SK-N-SH treated with all-trans-retinoic acid at 6 μM for 48 hours (cell line): ENCODE results near the gene MED8.
"Not testable (repeated sequence)": the region's sequence is repeated elsewhere in the genome, so short reads cannot be mapped to it uniquely, and the experiment has no call there.

ENCODE experiments used
- ATAC-seq: fragments of 200-7000 bp; cut with Tn5 transposase; 3 replicates; pipeline ENCODE4 v1.9.1; 2020; ENCODE audit warnings: mild to moderate bottlenecking, moderate library complexity
- BACH2 ChIP-seq: fragments of 250-450 bp; sonication (Bioruptor Pico); IDR thresholded peaks from 2 replicates; pipeline ENCODE4 v1.9.0; 2021; ENCODE audit warnings: mild to moderate bottlenecking, borderline replicate concordance
- CSDC2 ChIP-seq: fragments of 250-450 bp; sonication (Bioruptor Pico); IDR thresholded peaks from 2 replicates; pipeline ENCODE4 v1.5.0; 2020; ENCODE audit warnings: mild to moderate bottlenecking, moderate library complexity
- CSRNP3 ChIP-seq: fragments of 250-450 bp; sonication (Bioruptor Pico); IDR thresholded peaks from 2 replicates; pipeline ENCODE4 v1.5.1; 2021; ENCODE audit warnings: mild to moderate bottlenecking, moderate library complexity
- ESRRG ChIP-seq: fragments of 250-450 bp; sonication (Bioruptor Pico); IDR thresholded peaks from 2 replicates; pipeline ENCODE4 v1.6.1; 2021; ENCODE audit warnings: mild to moderate bottlenecking
- GLIS3 ChIP-seq: fragments of 250-450 bp; sonication (Bioruptor Pico); IDR thresholded peaks from 2 replicates; pipeline ENCODE4 v1.5.0; 2020; ENCODE audit warnings: mild to moderate bottlenecking, moderate library complexity
- OSR1 ChIP-seq: fragments of 250-450 bp; sonication (Bioruptor Pico); IDR thresholded peaks from 2 replicates; pipeline ENCODE4 v1.8.0; 2022; ENCODE audit warnings: moderate library complexity, mild to moderate bottlenecking, inconsistent platforms
- PATZ1 ChIP-seq: fragments of 250-450 bp; sonication (Bioruptor Pico); IDR thresholded peaks from 2 replicates; pipeline ENCODE4 v1.8.0; 2020; ENCODE audit warnings: mild to moderate bottlenecking, moderate library complexity, borderline replicate concordance
- POU6F1 ChIP-seq: fragments of 250-450 bp; sonication (Bioruptor Pico); IDR thresholded peaks from 2 replicates; pipeline ENCODE4 v1.8.0; 2021; ENCODE audit warnings: low read depth, mild to moderate bottlenecking, moderate library complexity, borderline replicate concordance
- PPARA ChIP-seq: fragments of 250-450 bp; sonication (Bioruptor Pico); IDR thresholded peaks from 2 replicates; pipeline ENCODE4 v1.5.0; 2020; ENCODE audit warnings: mild to moderate bottlenecking, borderline replicate concordance
- RARB ChIP-seq: fragments of 250-450 bp; sonication (Bioruptor Pico); IDR thresholded peaks from 2 replicates; pipeline ENCODE4 v1.8.0; 2021; ENCODE audit warnings: mild to moderate bottlenecking, moderate library complexity
- SNAI2 ChIP-seq: fragments of 250-450 bp; sonication (Bioruptor Pico); IDR thresholded peaks from 2 replicates; pipeline ENCODE4 v1.5.0; 2020; ENCODE audit warnings: mild to moderate bottlenecking, moderate library complexity
- TCF4 ChIP-seq: fragments of 250-450 bp; sonication (Bioruptor Pico); IDR thresholded peaks from 2 replicates; pipeline ENCODE4 v1.8.0; 2021; ENCODE audit warnings: mild to moderate bottlenecking, moderate library complexity, borderline replicate concordance
- TOX ChIP-seq: fragments of 250-450 bp; sonication (Bioruptor Pico); IDR thresholded peaks from 2 replicates; pipeline ENCODE4 v1.8.0; 2021; ENCODE audit warnings: mild to moderate bottlenecking, moderate library complexity, borderline replicate concordance
- ZC3H10 ChIP-seq: fragments of 250-450 bp; sonication (Bioruptor Pico); IDR thresholded peaks from 2 replicates; pipeline ENCODE4 v1.5.1; 2021; ENCODE audit warnings: mild to moderate bottlenecking, moderate library complexity
- ZFP3 ChIP-seq: fragments of 250-450 bp; sonication (Bioruptor Pico); IDR thresholded peaks from 2 replicates; pipeline ENCODE4 v1.5.0; 2020; ENCODE audit warnings: mild to moderate bottlenecking, moderate library complexity
- ZFP30 ChIP-seq: fragments of 450-650 bp; formaldehyde crosslinking; IDR thresholded peaks from 2 replicates; pipeline ENCODE4 v1.5.0; 2022; ENCODE audit warnings: mild to moderate bottlenecking, moderate library complexity
- ZNF565 ChIP-seq: fragments of 450-650 bp; formaldehyde crosslinking; conservative IDR thresholded peaks from 2 replicates; pipeline ENCODE4 v1.5.0; 2020; ENCODE audit warnings: low read depth, mild to moderate bottlenecking, moderate library complexity
- ZNF70 ChIP-seq: fragments of 450-650 bp; formaldehyde crosslinking; IDR thresholded peaks from 2 replicates; pipeline ENCODE4 v1.5.0; 2020; ENCODE audit warnings: mild to moderate bottlenecking, moderate library complexity
- ZNF8 ChIP-seq: fragments of 450-650 bp; formaldehyde crosslinking; IDR thresholded peaks from 2 replicates; pipeline ENCODE4 v1.5.0; 2020; ENCODE audit warnings: mild to moderate bottlenecking, moderate library complexity
- TF ChIP-seq, protein P1 (sequence below): fragments of 250-450 bp; sonication (Bioruptor Pico); IDR thresholded peaks from 2 replicates; pipeline ENCODE4 v1.5.0; 2020; ENCODE audit warnings: mild to moderate bottlenecking, moderate library complexity
- TF ChIP-seq, protein P2 (sequence below): fragments of 250-450 bp; sonication (Bioruptor Pico); IDR thresholded peaks from 2 replicates; pipeline ENCODE4 v1.5.1; 2020; ENCODE audit warnings: low read depth, mild to moderate bottlenecking, moderate library complexity

Gene MED8

DNA sequence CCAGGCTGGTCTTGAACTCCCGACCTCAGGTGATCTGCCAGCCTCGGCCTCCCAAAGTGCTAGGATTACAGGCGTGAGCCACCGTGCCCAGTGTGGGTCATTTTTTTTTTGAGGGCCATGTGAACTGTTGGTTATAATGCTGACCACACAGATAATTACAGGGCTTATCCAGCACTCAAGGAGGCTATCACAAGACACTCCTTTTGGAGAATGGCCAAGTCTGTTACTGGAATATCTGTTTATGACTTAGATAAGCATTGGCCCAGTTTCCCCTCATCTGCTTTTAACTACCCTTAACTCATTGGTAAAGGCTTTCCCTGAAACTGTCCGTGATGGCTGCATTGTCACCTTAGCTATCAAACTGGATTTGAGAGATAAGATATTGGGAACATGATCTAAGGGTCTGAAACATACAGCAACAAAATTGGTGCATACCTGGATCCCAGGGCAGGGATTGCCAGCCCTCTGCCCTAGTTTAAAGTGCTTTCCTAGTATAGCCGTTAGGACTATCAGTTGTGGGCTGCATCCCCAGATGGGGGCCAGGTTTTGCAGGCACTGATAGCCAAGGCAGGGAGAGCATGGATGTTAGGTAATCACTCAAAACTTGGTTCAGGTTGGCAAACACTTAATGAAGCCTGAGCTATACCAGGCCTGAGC lies 15.7 kb upstream of the MED8 start:
- ATAC-seq = no peak
- TF ChIP-seq ESRRG (CRISPR knock-in tag) = no peak
- TF ChIP-seq GLIS3 (CRISPR knock-in tag) = no peak
- TF ChIP-seq RARB (CRISPR knock-in tag) = no peak
- TF ChIP-seq ZFP30 = no peak
- TF ChIP-seq OSR1 (CRISPR knock-in tag) = no peak
- TF ChIP-seq SNAI2 = no peak
- no peak for TF ChIP-seq ZNF70 (CRISPR knock-in tag)
- no peak for TF ChIP-seq TOX (CRISPR knock-in tag)

DNA sequence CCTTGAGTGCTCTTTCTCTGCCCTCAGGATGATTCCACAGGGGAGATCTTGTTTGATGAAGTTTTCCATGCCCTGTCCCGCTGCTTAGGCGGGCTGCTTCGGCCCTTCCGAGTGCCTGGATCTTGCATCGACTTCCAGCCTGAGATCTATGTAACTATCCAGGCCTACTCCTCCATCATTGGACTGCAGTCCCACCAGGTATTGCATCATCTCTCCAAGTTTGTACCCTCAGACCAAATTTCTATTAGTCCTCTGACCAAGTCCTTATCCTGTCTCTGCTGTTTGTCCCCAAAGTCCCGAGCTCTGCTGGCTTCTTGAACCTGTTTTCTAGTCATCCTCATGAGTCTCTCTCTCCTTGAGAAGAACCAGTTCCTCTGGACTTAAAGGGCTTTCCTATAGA lies 14.8 kb upstream of the MED8 start:
- no peak for ATAC-seq

DNA sequence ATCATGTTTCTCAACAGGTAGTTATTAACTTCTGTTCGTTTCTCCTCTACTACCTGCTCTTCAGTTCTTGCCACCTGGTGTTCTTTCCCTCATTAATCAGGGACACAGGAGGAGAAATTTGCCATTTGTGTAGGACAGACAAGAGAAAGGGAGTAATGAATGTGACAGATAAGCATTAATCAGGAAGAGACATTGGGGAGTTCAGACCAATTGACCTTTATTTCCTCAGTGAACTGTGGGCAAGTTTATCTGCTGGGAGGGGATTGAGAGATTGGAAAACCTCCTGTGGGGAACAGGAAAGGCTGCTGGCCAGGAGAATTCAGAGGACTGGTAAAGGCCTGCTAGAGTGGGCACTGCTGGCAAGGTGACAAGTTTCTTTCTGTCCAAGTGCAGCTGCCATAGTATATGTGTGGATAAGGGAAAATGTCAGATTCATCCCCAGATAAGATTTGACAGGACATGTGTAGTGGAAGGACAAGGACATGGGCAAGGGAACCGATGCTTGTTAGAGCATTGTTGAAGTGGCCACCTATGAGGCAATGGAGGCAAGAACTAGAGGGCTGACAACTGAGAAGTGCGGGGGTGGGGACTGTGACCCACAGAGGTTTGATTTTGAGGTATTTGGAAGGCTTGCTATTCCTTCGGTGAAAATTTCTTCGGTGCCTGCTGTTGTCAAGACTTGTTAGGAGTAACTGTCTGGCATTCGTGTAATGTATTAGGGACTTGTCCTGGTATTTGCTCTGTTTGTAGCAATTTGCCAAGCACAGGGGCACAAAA lies 12.7 kb upstream of the MED8 start:
- TF ChIP-seq POU6F1 (CRISPR knock-in tag) = no peak
- TF ChIP-seq, protein P1, sequence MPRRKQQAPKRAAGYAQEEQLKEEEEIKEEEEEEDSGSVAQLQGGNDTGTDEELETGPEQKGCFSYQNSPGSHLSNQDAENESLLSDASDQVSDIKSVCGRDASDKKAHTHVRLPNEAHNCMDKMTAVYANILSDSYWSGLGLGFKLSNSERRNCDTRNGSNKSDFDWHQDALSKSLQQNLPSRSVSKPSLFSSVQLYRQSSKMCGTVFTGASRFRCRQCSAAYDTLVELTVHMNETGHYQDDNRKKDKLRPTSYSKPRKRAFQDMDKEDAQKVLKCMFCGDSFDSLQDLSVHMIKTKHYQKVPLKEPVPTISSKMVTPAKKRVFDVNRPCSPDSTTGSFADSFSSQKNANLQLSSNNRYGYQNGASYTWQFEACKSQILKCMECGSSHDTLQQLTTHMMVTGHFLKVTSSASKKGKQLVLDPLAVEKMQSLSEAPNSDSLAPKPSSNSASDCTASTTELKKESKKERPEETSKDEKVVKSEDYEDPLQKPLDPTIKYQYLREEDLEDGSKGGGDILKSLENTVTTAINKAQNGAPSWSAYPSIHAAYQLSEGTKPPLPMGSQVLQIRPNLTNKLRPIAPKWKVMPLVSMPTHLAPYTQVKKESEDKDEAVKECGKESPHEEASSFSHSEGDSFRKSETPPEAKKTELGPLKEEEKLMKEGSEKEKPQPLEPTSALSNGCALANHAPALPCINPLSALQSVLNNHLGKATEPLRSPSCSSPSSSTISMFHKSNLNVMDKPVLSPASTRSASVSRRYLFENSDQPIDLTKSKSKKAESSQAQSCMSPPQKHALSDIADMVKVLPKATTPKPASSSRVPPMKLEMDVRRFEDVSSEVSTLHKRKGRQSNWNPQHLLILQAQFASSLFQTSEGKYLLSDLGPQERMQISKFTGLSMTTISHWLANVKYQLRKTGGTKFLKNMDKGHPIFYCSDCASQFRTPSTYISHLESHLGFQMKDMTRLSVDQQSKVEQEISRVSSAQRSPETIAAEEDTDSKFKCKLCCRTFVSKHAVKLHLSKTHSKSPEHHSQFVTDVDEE (CRISPR knock-in tag) = no peak
- TF ChIP-seq TCF4 = no peak
- no peak for TF ChIP-seq CSDC2 (CRISPR knock-in tag)
- TF ChIP-seq ZC3H10 (CRISPR knock-in tag) = no peak
- no peak for ATAC-seq

More for the DNA sequence above, 14.8 kb upstream of the MED8 start:
- TF ChIP-seq ZNF70 (CRISPR knock-in tag) = no peak
- no peak for TF ChIP-seq PPARA (CRISPR knock-in tag)
- TF ChIP-seq TOX (CRISPR knock-in tag) = no peak
- no peak for TF ChIP-seq PATZ1 (CRISPR knock-in tag)
- TF ChIP-seq ZC3H10 (CRISPR knock-in tag) = no peak
- TF ChIP-seq CSDC2 (CRISPR knock-in tag) = no peak
- TF ChIP-seq GLIS3 (CRISPR knock-in tag) = no peak
- TF ChIP-seq OSR1 (CRISPR knock-in tag) = no peak
- no peak for TF ChIP-seq ZNF8 (CRISPR knock-in tag)
- TF ChIP-seq ZNF565 (CRISPR knock-in tag) = no peak
- TF ChIP-seq TCF4 = no peak
- TF ChIP-seq RARB (CRISPR knock-in tag) = no peak
- no peak for TF ChIP-seq ESRRG (CRISPR knock-in tag)
- no peak for TF ChIP-seq BACH2 (CRISPR knock-in tag)
- TF ChIP-seq CSRNP3 (CRISPR knock-in tag) = no peak
- TF ChIP-seq, protein P2, sequence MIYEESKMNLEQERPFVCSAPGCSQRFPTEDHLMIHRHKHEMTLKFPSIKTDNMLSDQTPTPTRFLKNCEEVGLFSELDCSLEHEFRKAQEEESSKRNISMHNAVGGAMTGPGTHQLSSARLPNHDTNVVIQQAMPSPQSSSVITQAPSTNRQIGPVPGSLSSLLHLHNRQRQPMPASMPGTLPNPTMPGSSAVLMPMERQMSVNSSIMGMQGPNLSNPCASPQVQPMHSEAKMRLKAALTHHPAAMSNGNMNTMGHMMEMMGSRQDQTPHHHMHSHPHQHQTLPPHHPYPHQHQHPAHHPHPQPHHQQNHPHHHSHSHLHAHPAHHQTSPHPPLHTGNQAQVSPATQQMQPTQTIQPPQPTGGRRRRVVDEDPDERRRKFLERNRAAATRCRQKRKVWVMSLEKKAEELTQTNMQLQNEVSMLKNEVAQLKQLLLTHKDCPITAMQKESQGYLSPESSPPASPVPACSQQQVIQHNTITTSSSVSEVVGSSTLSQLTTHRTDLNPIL (CRISPR knock-in tag) = no peak
- no peak for TF ChIP-seq ZFP3 (CRISPR knock-in tag)
- no peak for TF ChIP-seq ZFP30

DNA sequence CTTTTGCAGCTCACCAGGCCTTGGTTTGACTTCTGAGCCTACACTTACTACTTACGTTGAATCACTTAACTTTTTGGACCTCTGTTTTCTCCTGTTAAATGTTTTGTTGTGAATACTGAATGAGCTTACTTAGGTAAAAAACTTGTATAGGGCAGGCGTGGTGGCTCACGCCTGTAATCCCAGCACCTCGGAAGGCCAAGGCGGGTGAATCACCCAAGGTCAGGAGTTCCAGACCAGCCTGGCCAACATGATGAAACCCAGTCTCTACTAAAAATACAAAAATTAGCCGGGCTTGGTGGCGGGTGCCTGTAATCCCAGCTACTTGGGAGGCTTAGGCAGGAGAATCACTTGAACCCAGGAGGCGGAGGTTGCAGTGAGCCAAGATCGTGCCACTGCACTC lies 10.8 kb upstream of the MED8 start:
- ATAC-seq = not testable (repeated sequence)
